IMR-90 (cell line): ENCODE data around the gene DCDC2. TPM values are rescaled to one million over a fixed set of nuclear protein-coding genes. Genes with fewer than 3 reads are reported as not detected.

Experiments used
- ATAC-seq: fragments of 200-7000 bp; cut with Tn5 transposase; 2 replicates; pipeline ENCODE4 v1.9.1; 2020; ENCODE audit warnings: low read depth, mild to moderate bottlenecking, moderate library complexity
- BruUV-seq: library from RNA; stranded (reverse); fragments of 400-500 nt; replicated peaks from 2 replicates; lab custom pipeline; 2021; lab: Mats Ljungman, UMichigan
- CTCF ChIA-PET: fragments of 300-600 bp; formaldehyde crosslinking; extraction: SDS; loops from one replicate; lab custom pipeline; 2021; ENCODE audit warnings: antibody characterized with exemption; lab: Yijun Ruan, JAX
- POLR2A ChIA-PET: fragments of 300-600 bp; sonication (Branson Sonifier 250); formaldehyde crosslinking; loops from one replicate; lab custom pipeline; 2022; ENCODE audit warnings: antibody characterized with exemption; ENCODE audit not compliant: unreplicated experiment; lab: Charles Lee
- DNase-seq: peaks from one replicate; pipeline ENCODE4 v3.0.0; 2013
- H2AFZ ChIP-seq: replicated peaks from 2 replicates; pipeline ENCODE3; 2013; ENCODE audit warnings: low read length, mild to moderate bottlenecking; ENCODE audit not compliant: poor library complexity
- H2AK5ac ChIP-seq: 2 replicates; pipeline ENCODE4 v1.6.1; 2013; ENCODE audit warnings: low read depth, low read length, inconsistent platforms
- H2AK9ac ChIP-seq: replicated peaks from 2 replicates; pipeline ENCODE3; 2013; ENCODE audit warnings: mild to moderate bottlenecking, low read depth, low read length, moderate library complexity; ENCODE audit not compliant: poor library complexity
- H2BK120ac ChIP-seq: 2 replicates; pipeline ENCODE4 v1.6.1; 2013; ENCODE audit warnings: low read depth, low read length, inconsistent platforms
- H2BK15ac ChIP-seq: 3 replicates; pipeline ENCODE4 v1.6.1; 2013; ENCODE audit warnings: low read depth, low read length, inconsistent platforms
- H2BK20ac ChIP-seq: 2 replicates; pipeline ENCODE4 v1.6.1; 2013; ENCODE audit warnings: low read depth, mild to moderate bottlenecking, inconsistent platforms, low read length, moderate library complexity
- H2BK5ac ChIP-seq: 2 replicates; pipeline ENCODE4 v1.6.1; 2013; ENCODE audit warnings: mild to moderate bottlenecking, low read depth, low read length, inconsistent platforms; ENCODE audit not compliant: poor library complexity, severe bottlenecking
- H3K14ac ChIP-seq: replicated peaks from 2 replicates; pipeline ENCODE4 v1.6.1; 2013; ENCODE audit warnings: low read depth, low read length, inconsistent platforms
- H3K18ac ChIP-seq: 2 replicates; pipeline ENCODE4 v1.6.1; 2013; ENCODE audit warnings: low read depth, low read length, control low read depth
- H3K23ac ChIP-seq: 2 replicates; pipeline ENCODE4 v1.6.1; 2013; ENCODE audit warnings: low read depth, low read length, inconsistent platforms
- H3K27ac ChIP-seq: 2 replicates; pipeline ENCODE4 v1.5.1; 2013; ENCODE audit warnings: mild to moderate bottlenecking, control low read depth, low read length; ENCODE audit not compliant: insufficient read depth
- H3K27me3 ChIP-seq: 2 replicates; pipeline ENCODE4 v1.6.1; 2013; ENCODE audit warnings: low read length; ENCODE audit not compliant: control insufficient read depth, insufficient read depth
- H3K36me3 ChIP-seq: 2 replicates; pipeline ENCODE4 v1.6.1; 2013; ENCODE audit warnings: low read length, mixed read lengths; ENCODE audit not compliant: control insufficient read depth, insufficient read depth
- H3K4ac ChIP-seq: 2 replicates; pipeline ENCODE4 v1.6.1; 2013; ENCODE audit warnings: low read depth, low read length, inconsistent platforms
- H3K4me1 ChIP-seq: 2 replicates; pipeline ENCODE4 v1.6.1; 2013; ENCODE audit warnings: low read length, mixed read lengths; ENCODE audit not compliant: control insufficient read depth, insufficient read depth
- H3K4me2 ChIP-seq: 2 replicates; pipeline ENCODE4 v1.6.1; 2013; ENCODE audit warnings: low read depth, mild to moderate bottlenecking, control low read depth, low read length, moderate library complexity
- H3K4me3 ChIP-seq: 2 replicates; pipeline ENCODE4 v1.5.1; 2013; ENCODE audit warnings: low read depth, mild to moderate bottlenecking, control low read depth, low read length, moderate library complexity; ENCODE audit not compliant: insufficient read depth
- H3K56ac ChIP-seq: 2 replicates; pipeline ENCODE4 v1.6.1; 2013; ENCODE audit warnings: low read length, inconsistent platforms; ENCODE audit not compliant: insufficient read depth; ENCODE audit errors: extremely low read depth
- H3K79me1 ChIP-seq, 2 experiments: 2 replicates each; pipeline ENCODE4 v1.6.1; 2013; ENCODE audit warnings: low read length in 2 of 2, inconsistent platforms in 1 of 2, low read depth in 1 of 2
- H3K9ac ChIP-seq: 2 replicates; pipeline ENCODE4 v1.6.1; 2013; ENCODE audit warnings: low read depth, low read length, control low read depth
- H3K9me1 ChIP-seq: 2 replicates; pipeline ENCODE4 v1.6.1; 2013; ENCODE audit warnings: low read length, inconsistent platforms; ENCODE audit not compliant: insufficient read depth
- H3K9me3 ChIP-seq: 2 replicates; pipeline ENCODE4 v1.6.1; 2013; ENCODE audit warnings: low read length; ENCODE audit not compliant: control insufficient read depth, insufficient read depth
- H4K20me1 ChIP-seq: 2 replicates; pipeline ENCODE4 v1.6.1; 2013; ENCODE audit warnings: low read length, inconsistent platforms; ENCODE audit not compliant: insufficient read depth
- H4K5ac ChIP-seq: 2 replicates; pipeline ENCODE4 v1.6.1; 2013; ENCODE audit warnings: mild to moderate bottlenecking, low read depth, low read length, control low read depth
- H4K8ac ChIP-seq, 2 experiments: 2 replicates each; pipeline ENCODE4 v1.6.1; 2013; ENCODE audit warnings: low read depth in 2 of 2, low read length in 2 of 2, control low read depth in 1 of 2, inconsistent platforms in 1 of 2
- H4K91ac ChIP-seq: 2 replicates; pipeline ENCODE4 v1.6.1; 2013; ENCODE audit warnings: low read depth, low read length, inconsistent platforms; ENCODE audit not compliant: insufficient read depth
- BHLHE40 ChIP-seq: fragments of 150-350 bp; IDR thresholded peaks from 2 replicates; pipeline ENCODE4 v1.6.1; 2016; ENCODE audit warnings: mild to moderate bottlenecking, low read depth, low read length
- CEBPB ChIP-seq: IDR thresholded peaks from 2 replicates; pipeline ENCODE4 v1.6.1; 2012; ENCODE audit warnings: low read depth, low read length, improper control_type of control experiment
- CHD1 ChIP-seq: IDR thresholded peaks from 2 replicates; pipeline ENCODE4 v1.6.1; 2012; ENCODE audit warnings: low read depth, low read length, improper control_type of control experiment
- CTCF ChIP-seq: conservative IDR thresholded peaks from 2 replicates; pipeline ENCODE4 v1.5.1; 2012; ENCODE audit warnings: mild to moderate bottlenecking, low read depth, low read length, improper control_type of control experiment
- ELK1 ChIP-seq: fragments of 150-350 bp; IDR thresholded peaks from 2 replicates; pipeline ENCODE4 v1.6.1; 2016; ENCODE audit warnings: low read depth, mild to moderate bottlenecking, low read length, moderate library complexity, borderline replicate concordance
- FOS ChIP-seq: fragments of 150-350 bp; IDR thresholded peaks from 2 replicates; pipeline ENCODE4 v1.6.1; 2016; ENCODE audit warnings: low read depth, low read length
- MAFK ChIP-seq: IDR thresholded peaks from 2 replicates; pipeline ENCODE4 v1.6.1; 2012; ENCODE audit warnings: low read depth, low read length, improper control_type of control experiment
- MAZ ChIP-seq: IDR thresholded peaks from 2 replicates; pipeline ENCODE4 v1.6.1; 2012; ENCODE audit warnings: low read depth, mild to moderate bottlenecking, low read length, improper control_type of control experiment, moderate library complexity, borderline replicate concordance
- MXI1 ChIP-seq: IDR thresholded peaks from 2 replicates; pipeline ENCODE4 v1.6.1; 2012; ENCODE audit warnings: low read depth, mild to moderate bottlenecking, low read length, moderate library complexity, borderline replicate concordance
- NFE2L2 ChIP-seq: fragments of 150-350 bp; IDR thresholded peaks from 2 replicates; pipeline ENCODE4 v1.6.1; 2016; ENCODE audit warnings: low read depth, mild to moderate bottlenecking, low read length
- POLR2A ChIP-seq: IDR thresholded peaks from 2 replicates; pipeline ENCODE4 v1.6.1; 2012; ENCODE audit warnings: mild to moderate bottlenecking, low read depth, low read length
- RAD21 ChIP-seq: IDR thresholded peaks from 2 replicates; pipeline ENCODE4 v1.6.1; 2012; ENCODE audit warnings: low read length, improper control_type of control experiment
- RCOR1 ChIP-seq: IDR thresholded peaks from 2 replicates; pipeline ENCODE4 v1.6.1; 2012; ENCODE audit warnings: mild to moderate bottlenecking, low read length, improper control_type of control experiment; ENCODE audit not compliant: insufficient replicate concordance
- RFX5 ChIP-seq: IDR thresholded peaks from 2 replicates; pipeline ENCODE4 v1.8.0; 2012; ENCODE audit warnings: low read depth, mild to moderate bottlenecking, low read length, moderate library complexity
- SMC3 ChIP-seq: fragments of 150-350 bp; IDR thresholded peaks from 2 replicates; pipeline ENCODE4 v1.6.1; 2016; ENCODE audit warnings: low read depth, mild to moderate bottlenecking, antibody characterized with exemption, low read length, moderate library complexity
- USF2 ChIP-seq: fragments of 150-350 bp; IDR thresholded peaks from 2 replicates; pipeline ENCODE4 v1.6.1; 2017; ENCODE audit warnings: mild to moderate bottlenecking, antibody characterized with exemption, low read length, low read depth
- WGBS, 2 experiments: methylation state at CpG; one replicate each; pipeline versions ENCODE4 v1.1.5 to v1.1.7; 2013; ENCODE audit warnings: missing lambda C conversion rate in 2 of 2; ENCODE audit not compliant: insufficient read length in 1 of 2; ENCODE audit errors: extremely low coverage in 2 of 2; 5-methylcytosine and 5-hydroxymethylcytosine counted together
- dilution Hi-C: fragments of 300-500 bp; cut with HindIII; formaldehyde crosslinking; loops from one replicate; pipeline ENCODE4 v1.14.3; 2018; ENCODE audit warnings: low sequenced_read_pairs; ENCODE audit not compliant: unreplicated experiment
- in situ Hi-C: fragments of 300-500 bp; cut with MboI; formaldehyde crosslinking; loops from 3 replicates; pipeline ENCODE4 v1.14.3; 2019; ENCODE audit warnings: low sequenced_read_pairs, inconsistent platforms, mixed read lengths
- intact Hi-C: fragments of 100-400 bp; cut with micrococcal nuclease; formaldehyde crosslinking; loops from 2 replicates; pipeline ENCODE4 v1.10.0; 2022
- polyA plus RNA-seq, 3 experiments: library from polyadenylated mRNA; depleted of rRNA; stranded (reverse); fragments of >200 nt; gene quantifications; 2 replicates each; pipeline ENCODE4 v1.2.3, GENCODE V29; 2012; ENCODE audit warnings: low replicate concordance in 1 of 3
- total RNA-seq: library from RNA; depleted of rRNA; stranded (reverse); fragments of >200 nt; gene quantifications from 2 replicates; pipeline ENCODE4 v1.2.3, GENCODE V29; 2012

The DCDC2 gene
- total and polyA plus RNA-seq, 2 of the 4 experiments (the other 2 are of a cell fraction) = not detected

- H3K9me3 ChIP-seq = peaks cover 6% of the 10 kb centered on the region
- no peak overlapping the region for H4K5ac ChIP-seq
- H3K9me1 ChIP-seq = no peaks in the 10 kb centered on the region
- no peaks in the 10 kb centered on the region for H4K20me1 ChIP-seq
- H3K79me1 ChIP-seq = no peaks in the 10 kb centered on the region
- no peak overlapping the region for H2AK9ac ChIP-seq
- no peak overlapping the region for H2BK20ac ChIP-seq
- WGBS, 2 experiments = 44% methylated on average over 4 of the region's 7 CpGs; no CpG with 5 or more reads in 1 of the 2 experiments
- intact Hi-C loops (no loop called here), in situ Hi-C loops (no loop called here), dilution Hi-C loops (no loop called here)
- no TSS peak for BruUV-seq
- H2AK5ac ChIP-seq = no peak overlapping the region
- H3K4me3 ChIP-seq = no peak overlapping the region
- H2BK5ac ChIP-seq = no peak overlapping the region
- H3K4me2 ChIP-seq = no peak overlapping the region
- CTCF ChIA-PET = no interaction called here
- no peak overlapping the region for H3K14ac ChIP-seq
- no peak overlapping the region for H3K27ac ChIP-seq
- no peak overlapping the region for H3K9ac ChIP-seq
- DNase-seq (no peak), ATAC-seq (no peak)
- no peak overlapping the region for H4K8ac ChIP-seq
- no peak overlapping the region for H2BK15ac ChIP-seq
- TF ChIP-seq CEBPB (no peak), BHLHE40 (no peak), NFE2L2 (no peak), RCOR1 (no peak), RAD21 (no peak), CTCF (no peak), USF2 (no peak), ELK1 (no peak), SMC3 (no peak), CHD1 (no peak), MXI1 (no peak), MAFK (no peak), FOS (no peak), RFX5 (no peak), MAZ (no peak), POLR2A (no peak)
- no peak overlapping the region for H4K91ac ChIP-seq
- no peaks in the 10 kb centered on the region for H3K27me3 ChIP-seq
- POLR2A ChIA-PET = no interaction called here
- no peak overlapping the region for H2AFZ ChIP-seq
- no peaks in the 10 kb centered on the region for H3K36me3 ChIP-seq
- no peak overlapping the region for H2BK120ac ChIP-seq
- H3K4me1 ChIP-seq = no peaks in the 10 kb centered on the region
- H3K4ac ChIP-seq = no peak overlapping the region
- no peak overlapping the region for H3K56ac ChIP-seq
- H3K18ac ChIP-seq = no peak overlapping the region
- no peak overlapping the region for H3K23ac ChIP-seq
Observed at GRCh38 chr6:24122139-24122538, 235.7 kb downstream of the DCDC2 start.
